GM12865 (cell line): Measurements from ENCODE around the gene FSIP1.
A peak's percentile ranks its signal among the peaks of the same experiment; 100 is the strongest.

Experiments used
- DNase-seq: peaks from one replicate; pipeline ENCODE4 v3.0.0; 2010; ENCODE audit warnings: low read depth
- H3K4me3 ChIP-seq: 2 replicates; pipeline ENCODE4 v1.5.1; 2011; ENCODE audit warnings: mild to moderate bottlenecking, low read depth, low read length, control low read depth
- TF ChIP-seq, protein P1 (sequence below): IDR thresholded peaks from 2 replicates; pipeline ENCODE4 v1.5.1; 2011; ENCODE audit warnings: low read length, control low read depth, low read depth, inconsistent platforms; ENCODE audit not compliant: insufficient read depth; ENCODE audit errors: missing control alignments

The FSIP1 gene

DNA sequence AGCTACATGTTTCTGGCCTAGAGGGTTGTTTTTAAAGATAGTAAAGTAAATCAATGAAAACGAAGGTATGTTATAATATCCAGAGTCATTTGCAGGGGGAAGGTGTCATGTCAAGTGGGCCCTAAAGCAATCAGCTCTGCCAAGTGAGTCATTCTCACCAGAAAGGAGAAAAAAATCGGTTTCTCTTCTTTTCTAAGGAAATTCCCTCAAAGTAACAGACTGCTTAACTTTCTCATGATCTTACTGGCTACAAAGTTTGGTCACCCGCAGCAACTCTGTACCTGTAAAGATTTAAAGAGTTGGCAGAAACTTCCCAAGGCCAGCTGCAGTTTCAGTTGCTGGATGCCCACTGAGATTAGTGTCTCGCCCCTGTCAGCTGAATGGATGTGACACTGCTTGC, 5.5 kb upstream of the FSIP1 start:
- peak; percentile 57 for DNase-seq
- TF ChIP-seq, protein P1, sequence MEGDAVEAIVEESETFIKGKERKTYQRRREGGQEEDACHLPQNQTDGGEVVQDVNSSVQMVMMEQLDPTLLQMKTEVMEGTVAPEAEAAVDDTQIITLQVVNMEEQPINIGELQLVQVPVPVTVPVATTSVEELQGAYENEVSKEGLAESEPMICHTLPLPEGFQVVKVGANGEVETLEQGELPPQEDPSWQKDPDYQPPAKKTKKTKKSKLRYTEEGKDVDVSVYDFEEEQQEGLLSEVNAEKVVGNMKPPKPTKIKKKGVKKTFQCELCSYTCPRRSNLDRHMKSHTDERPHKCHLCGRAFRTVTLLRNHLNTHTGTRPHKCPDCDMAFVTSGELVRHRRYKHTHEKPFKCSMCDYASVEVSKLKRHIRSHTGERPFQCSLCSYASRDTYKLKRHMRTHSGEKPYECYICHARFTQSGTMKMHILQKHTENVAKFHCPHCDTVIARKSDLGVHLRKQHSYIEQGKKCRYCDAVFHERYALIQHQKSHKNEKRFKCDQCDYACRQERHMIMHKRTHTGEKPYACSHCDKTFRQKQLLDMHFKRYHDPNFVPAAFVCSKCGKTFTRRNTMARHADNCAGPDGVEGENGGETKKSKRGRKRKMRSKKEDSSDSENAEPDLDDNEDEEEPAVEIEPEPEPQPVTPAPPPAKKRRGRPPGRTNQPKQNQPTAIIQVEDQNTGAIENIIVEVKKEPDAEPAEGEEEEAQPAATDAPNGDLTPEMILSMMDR, result no peak
- H3K4me3 ChIP-seq, result no peak overlapping the region

DNA sequence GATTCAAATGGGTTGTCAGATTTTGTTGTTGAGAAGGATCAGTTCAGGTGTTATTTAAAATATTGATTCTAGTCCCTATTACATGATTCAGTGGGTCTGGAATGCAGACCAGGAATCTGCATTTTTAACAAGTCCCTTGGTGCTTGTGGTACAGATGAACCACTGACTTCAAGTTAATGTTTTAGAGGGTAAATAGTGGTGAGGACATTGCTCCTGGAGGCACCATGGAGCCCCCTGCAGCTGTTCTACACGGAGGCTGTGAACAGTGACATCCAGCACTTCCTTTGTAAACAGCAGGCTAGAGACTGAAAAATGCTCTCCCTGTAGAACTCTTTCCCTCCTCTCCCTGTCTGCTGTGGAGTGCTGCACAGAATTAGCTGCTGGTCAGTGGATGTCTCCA, 4.8 kb upstream of the FSIP1 start:
- TF ChIP-seq, protein P1, result no peak
- no peak for DNase-seq

DNA sequence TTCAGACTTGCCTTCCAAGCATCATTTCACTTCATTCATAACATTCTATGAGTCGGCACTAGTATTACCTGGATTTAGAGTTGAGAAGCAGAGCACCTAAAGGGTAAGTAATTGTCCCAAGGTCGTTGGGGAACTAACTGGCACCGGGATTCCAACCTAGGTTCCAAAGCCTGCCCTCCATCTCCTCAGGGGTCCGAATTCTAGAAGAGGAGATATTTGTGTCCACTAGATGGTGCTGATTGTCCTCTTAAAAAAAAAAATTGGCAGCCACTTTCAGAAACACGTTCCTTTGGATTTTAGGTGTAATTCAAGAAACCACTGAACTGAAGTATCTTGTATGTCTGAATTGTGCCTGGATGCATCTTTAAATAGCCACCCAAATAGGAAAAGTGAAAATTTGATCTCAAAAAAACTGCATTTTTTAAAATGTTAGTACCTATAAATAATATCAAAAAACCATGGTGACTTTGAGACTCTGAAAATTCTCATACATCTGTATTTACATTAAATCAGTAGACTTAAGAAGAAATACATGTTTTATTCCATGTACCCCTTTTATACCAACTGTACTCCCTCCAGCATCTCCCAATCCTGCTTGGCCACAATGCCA, 3.9 kb upstream of the FSIP1 start:
- H3K4me3 ChIP-seq, result no peak overlapping the region
- peak; percentile 58 for DNase-seq
- TF ChIP-seq, protein P1, result peak; percentile 40

More for the DNA sequence above, 4.8 kb upstream of the FSIP1 start:
- no peak overlapping the region for H3K4me3 ChIP-seq

GRCh38 chr15:39785841-39786240, 3.2 kb upstream of the FSIP1 start:
- no peak overlapping the region for H3K4me3 ChIP-seq
- no peak for DNase-seq
- TF ChIP-seq, protein P1, result no peak

- TF ChIP-seq, protein P1, result no peak
- DNase-seq, result no peak
- H3K4me3 ChIP-seq, result no peak overlapping the region
Observed at GRCh38 chr15:39785139-39785538, 2.5 kb upstream of the FSIP1 start.

DNA sequence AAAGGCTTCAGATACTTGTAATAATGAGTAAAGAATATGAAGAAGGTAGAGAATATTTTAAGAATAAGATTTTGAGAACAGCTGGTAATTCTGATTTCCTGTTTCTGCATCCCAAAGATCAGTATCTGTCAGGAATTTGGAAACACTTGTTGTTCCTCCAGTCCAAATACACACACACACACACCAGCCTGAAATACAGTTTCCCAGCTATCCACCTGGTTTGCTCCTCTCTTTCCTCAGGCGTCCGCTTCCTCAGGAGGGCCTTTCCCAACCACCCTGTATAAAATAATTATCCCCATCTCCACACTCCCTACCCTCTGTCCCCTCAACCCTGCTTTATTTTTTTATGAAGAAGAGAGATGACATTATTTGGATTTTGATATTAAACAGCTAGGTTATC, 2.0 kb upstream of the FSIP1 start:
- no peak overlapping the region for H3K4me3 ChIP-seq
- TF ChIP-seq, protein P1, result no peak
- no peak for DNase-seq

- no peak for DNase-seq
- peak overlapping the region; percentile 86; the same call in 1 of the 2 replicates for H3K4me3 ChIP-seq
- TF ChIP-seq, protein P1, result no peak
Observed at GRCh38 chr15:39784125-39784524, 1.5 kb upstream of the FSIP1 start.
